GM21447 (cell line): ENCODE data around the gene ALKBH8.
A peak's percentile ranks its signal among the peaks of the same experiment; 100 is the strongest.
"Not testable (repeated sequence)": the region's sequence is repeated elsewhere in the genome, so short reads cannot be mapped to it uniquely, and the experiment has no call there.

Experiments
- ATAC-seq: cut with Tn5 transposase; IDR thresholded peaks from one replicate; pipeline ENCODE4 v1.9.1; 2021; ENCODE audit not compliant: unreplicated experiment

ALKBH8 gene

GRCh38 chr11:107577346-107577711, 11.8 kb upstream of the ALKBH8 start:
- no peak for ATAC-seq

GRCh38 chr11:107576497-107577345, 11.2 kb upstream of the ALKBH8 start:
- not testable (repeated sequence) for ATAC-seq

- ATAC-seq = no peak
These were observed 7.9 kb upstream of the ALKBH8 start for GRCh38 chr11:107573438-107573837.

GRCh38 chr11:107570015-107570414, 4.5 kb upstream of the ALKBH8 start:
- no peak for ATAC-seq

GRCh38 chr11:107567739-107568335, 2.3 kb upstream of the ALKBH8 start:
- no peak for ATAC-seq

- no peak for ATAC-seq
These were observed 1.0 kb upstream of the ALKBH8 start for GRCh38 chr11:107566569-107566968.

GRCh38 chr11:107565955-107566501, 493 bp upstream of the ALKBH8 start:
- ATAC-seq = not testable (repeated sequence)

GRCh38 chr11:107564877-107565218, 687 bp downstream of the ALKBH8 start:
- ATAC-seq = peak; percentile 8

GRCh38 chr11:107563702-107564101, 1.8 kb downstream of the ALKBH8 start:
- ATAC-seq = peak; percentile 28

GRCh38 chr11:107562647-107563208, 2.8 kb downstream of the ALKBH8 start:
- no peak for ATAC-seq

- ATAC-seq = no peak
These were observed 3.8 kb downstream of the ALKBH8 start for GRCh38 chr11:107561688-107562087.

GRCh38 chr11:107550304-107550703, 15.2 kb downstream of the ALKBH8 start:
- ATAC-seq = no peak

- no peak for ATAC-seq
These were observed 15.6 kb downstream of the ALKBH8 start for GRCh38 chr11:107549954-107550285.

- ATAC-seq = no peak
These were observed 16.1 kb downstream of the ALKBH8 start for GRCh38 chr11:107549253-107549953.

GRCh38 chr11:107547961-107548360, 17.6 kb downstream of the ALKBH8 start:
- ATAC-seq = no peak

- no peak for ATAC-seq
These were observed 20.4 kb downstream of the ALKBH8 start for GRCh38 chr11:107545101-107545514.

GRCh38 chr11:107538821-107539220, 26.7 kb downstream of the ALKBH8 start:
- ATAC-seq = no peak

GRCh38 chr11:107538239-107538638, 27.3 kb downstream of the ALKBH8 start:
- ATAC-seq = no peak

GRCh38 chr11:107537155-107537554, 28.4 kb downstream of the ALKBH8 start:
- not testable (repeated sequence) for ATAC-seq

- no peak for ATAC-seq
These were observed 39.3 kb downstream of the ALKBH8 start for GRCh38 chr11:107526197-107526596.

GRCh38 chr11:107508858-107509244, 56.7 kb downstream of the ALKBH8 start:
- ATAC-seq = no peak
